GM18507 (cell line): ENCODE results near the gene ZFY.
"Not testable (repeated sequence)": the region's sequence is repeated elsewhere in the genome, so short reads cannot be mapped to it uniquely, and the experiment has no call there.

Source experiments
- DNase-seq: peaks from one replicate; pipeline ENCODE4 v3.0.0; 2011; ENCODE audit warnings: low read depth; ENCODE audit not compliant: insufficient read length; ENCODE audit errors: extremely low spot score
- FAIRE-seq: peaks from 2 replicates; lab custom pipeline; 2011; peaks lifted over from hg19 to GRCh38; lab: Jason Lieb, UNC

ZFY gene

GRCh38 chrY:2969561-2969960 lies 34.4 kb downstream of the ZFY start:
- DNase-seq (no peak), FAIRE-seq (no peak)

- no peak for FAIRE-seq
- DNase-seq, result no peak
Measured at GRCh38 chrY:2972708-2973107, 37.5 kb downstream of the ZFY start.

- peak; percentile 88 for FAIRE-seq
- no peak for DNase-seq
Measured at GRCh38 chrY:2973110-2973751, 38.0 kb downstream of the ZFY start.

- DNase-seq, result no peak
- no peak for FAIRE-seq
Measured at GRCh38 chrY:2979283-2979682, 44.1 kb downstream of the ZFY start.

GRCh38 chrY:2984491-2984890 lies 49.3 kb downstream of the ZFY start:
- no peak for FAIRE-seq

GRCh38 chrY:2987178-2987577 lies 52.0 kb downstream of the ZFY start:
- FAIRE-seq, result not testable (repeated sequence)

More at GRCh38 chrY:2984491-2984890, 49.3 kb downstream of the ZFY start:
- no peak for DNase-seq

GRCh38 chrY:2997369-2997768 lies 62.2 kb downstream of the ZFY start:
- DNase-seq, FAIRE-seq: not testable (repeated sequence)

More at GRCh38 chrY:2987178-2987577, 52.0 kb downstream of the ZFY start:
- DNase-seq, result not testable (repeated sequence)

GRCh38 chrY:3002190-3002589 lies 67.0 kb downstream of the ZFY start:
- DNase-seq (no peak), FAIRE-seq (no peak)

GRCh38 chrY:3002680-3003515 lies 67.7 kb downstream of the ZFY start:
- FAIRE-seq, result peak; percentile 85
- DNase-seq, result no peak

- DNase-seq (no peak), FAIRE-seq (no peak)
Measured at GRCh38 chrY:3003516-3003830, 68.3 kb downstream of the ZFY start.

- peak; percentile 90 for FAIRE-seq
- DNase-seq, result peak; percentile 9
Measured at GRCh38 chrY:3003846-3004245, 68.7 kb downstream of the ZFY start.

- not testable (repeated sequence) for DNase-seq
- peak; percentile 93 for FAIRE-seq
Measured at GRCh38 chrY:3006031-3006430, 70.8 kb downstream of the ZFY start.

GRCh38 chrY:3007967-3008366 lies 72.8 kb downstream of the ZFY start:
- no peak for FAIRE-seq
- DNase-seq, result no peak

GRCh38 chrY:3012226-3012625 lies 77.0 kb downstream of the ZFY start:
- DNase-seq, result no peak

GRCh38 chrY:3016594-3016993 lies 81.4 kb downstream of the ZFY start:
- FAIRE-seq (peak; percentile 78), DNase-seq (no peak)

More at GRCh38 chrY:3012226-3012625, 77.0 kb downstream of the ZFY start:
- FAIRE-seq, result no peak

- DNase-seq, result no peak
- FAIRE-seq, result no peak
Measured at GRCh38 chrY:3018546-3018945, 83.4 kb downstream of the ZFY start.

GRCh38 chrY:3019584-3019983 lies 84.4 kb downstream of the ZFY start:
- DNase-seq (no peak), FAIRE-seq (no peak)

- DNase-seq (no peak), FAIRE-seq (peak; percentile 80)
Measured at GRCh38 chrY:3021176-3021575, 86.0 kb downstream of the ZFY start.

GRCh38 chrY:3023606-3024005 lies 88.4 kb downstream of the ZFY start:
- peak; percentile 71 for FAIRE-seq
- DNase-seq, result no peak

GRCh38 chrY:3025357-3025756 lies 90.2 kb downstream of the ZFY start:
- FAIRE-seq (no peak), DNase-seq (no peak)
